NCI-H774 (cell line): ENCODE results near the gene KCNH4.

Source experiments
- DNase-seq: peaks from one replicate; lab custom pipeline; 2025; lab: John Stamatoyannopoulos, UW

Gene KCNH4

DNA sequence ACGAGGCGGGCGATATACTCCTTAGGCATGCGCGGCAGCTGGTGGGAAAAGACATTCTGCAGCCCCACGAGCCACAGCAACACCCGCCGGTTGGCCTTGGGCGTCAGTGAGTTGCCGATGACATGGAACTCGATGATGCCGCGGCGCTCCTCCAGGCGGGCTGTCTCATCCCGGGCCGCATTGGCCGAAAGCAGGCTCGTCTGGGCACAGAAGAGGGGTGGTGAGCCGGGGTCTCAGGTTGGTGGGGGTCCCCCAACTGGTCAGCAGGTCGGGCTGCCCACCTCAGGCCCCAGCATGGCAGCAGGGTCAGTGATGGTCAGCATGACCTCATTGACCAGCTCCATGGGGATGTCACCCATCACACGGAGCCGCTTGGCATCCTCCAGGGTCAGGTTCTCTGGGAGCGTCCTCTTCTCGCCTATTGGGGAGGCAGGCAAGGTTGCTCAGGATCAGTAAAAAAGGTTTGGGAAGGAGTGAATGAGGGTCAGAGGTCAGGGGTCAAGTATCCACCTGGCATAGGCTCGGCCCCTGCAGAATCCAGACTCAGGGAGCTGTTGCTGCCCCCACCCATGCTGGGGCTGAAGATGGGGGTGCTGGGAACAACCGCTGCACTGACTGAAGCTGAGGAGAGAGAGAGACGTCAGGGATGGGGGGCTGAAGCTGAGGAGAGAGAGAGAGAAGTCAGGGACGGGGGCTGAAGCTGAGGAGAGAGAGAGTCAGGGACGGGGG is 63.4 kb downstream of the KCNH4 start:
- DNase-seq: no peak

GRCh38 chr17:42116705-42117396 is 64.1 kb downstream of the KCNH4 start:
- peak; percentile 81 for DNase-seq

DNA sequence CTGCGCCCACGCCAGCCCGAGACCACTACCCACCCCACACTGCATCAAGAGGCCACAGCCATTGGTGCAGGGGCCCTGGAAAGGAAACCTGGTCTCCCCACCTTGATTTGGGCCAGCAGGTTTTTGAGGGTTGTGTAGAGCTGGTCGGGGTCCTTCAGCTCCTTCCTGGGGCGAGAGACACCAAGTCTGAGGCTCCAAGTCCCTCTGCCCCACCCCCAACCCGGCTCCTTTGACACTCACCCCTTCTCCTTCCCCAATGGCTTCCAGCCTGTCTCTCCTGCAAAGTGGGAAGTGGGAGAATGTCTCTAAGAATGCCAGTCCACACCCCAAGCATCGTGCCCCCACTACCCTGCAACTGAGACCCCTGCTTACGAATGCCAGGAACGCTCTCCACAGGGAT is 66.8 kb downstream of the KCNH4 start:
- no peak for DNase-seq

DNA sequence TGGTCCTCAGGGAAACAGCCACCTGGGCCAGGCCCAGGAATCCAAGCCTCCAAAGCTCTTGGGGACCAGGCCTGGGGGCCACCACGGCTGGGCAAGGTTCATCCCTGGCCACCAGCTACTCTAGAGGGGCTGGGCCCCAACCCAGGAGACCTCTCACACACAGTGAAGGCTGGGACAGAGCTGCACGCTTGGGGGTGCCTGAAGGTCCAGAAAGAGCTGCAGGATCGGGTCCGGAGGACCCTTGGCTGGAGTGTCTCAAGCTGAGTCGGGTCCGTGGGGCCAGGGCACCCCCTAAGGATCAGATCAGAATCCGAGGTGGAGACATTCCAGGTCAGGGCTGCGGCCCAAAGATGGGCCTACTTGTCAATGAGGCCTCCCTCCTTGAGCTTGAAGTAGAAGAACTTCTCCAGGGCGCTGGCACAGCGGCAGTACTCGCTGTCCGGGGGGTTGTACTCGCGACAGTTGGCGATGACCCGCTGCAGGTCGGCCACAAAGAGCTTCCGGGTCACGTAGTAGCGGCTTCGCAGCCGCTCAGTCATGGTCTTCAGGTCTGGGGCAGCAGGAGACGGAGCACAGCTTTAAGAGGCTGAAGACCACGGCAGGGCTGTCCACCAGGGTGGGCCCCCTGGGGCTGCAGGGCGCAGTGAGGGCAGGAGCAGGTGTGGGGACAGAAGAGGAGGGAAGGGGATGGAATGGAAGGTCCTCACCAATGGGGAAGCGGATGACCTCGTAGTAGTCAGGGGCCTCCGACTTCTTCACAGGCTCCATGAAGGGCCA is 67.5 kb downstream of the KCNH4 start:
- no peak for DNase-seq

GRCh38 chr17:42112552-42113176 is 68.3 kb downstream of the KCNH4 start, which contains the start of gene DHX58:
DHX58 (minus strand) TSS chr17:42112714; CDS start chr17:42111892, 822 bp downstream.
- peak; percentile 70 for DNase-seq

GRCh38 chr17:42111871-42112551 is 68.9 kb downstream of the KCNH4 start:
- DNase-seq: no peak

- DNase-seq: no peak
Measured at GRCh38 chr17:42111265-42111636, 69.7 kb downstream of the KCNH4 start.

DNA sequence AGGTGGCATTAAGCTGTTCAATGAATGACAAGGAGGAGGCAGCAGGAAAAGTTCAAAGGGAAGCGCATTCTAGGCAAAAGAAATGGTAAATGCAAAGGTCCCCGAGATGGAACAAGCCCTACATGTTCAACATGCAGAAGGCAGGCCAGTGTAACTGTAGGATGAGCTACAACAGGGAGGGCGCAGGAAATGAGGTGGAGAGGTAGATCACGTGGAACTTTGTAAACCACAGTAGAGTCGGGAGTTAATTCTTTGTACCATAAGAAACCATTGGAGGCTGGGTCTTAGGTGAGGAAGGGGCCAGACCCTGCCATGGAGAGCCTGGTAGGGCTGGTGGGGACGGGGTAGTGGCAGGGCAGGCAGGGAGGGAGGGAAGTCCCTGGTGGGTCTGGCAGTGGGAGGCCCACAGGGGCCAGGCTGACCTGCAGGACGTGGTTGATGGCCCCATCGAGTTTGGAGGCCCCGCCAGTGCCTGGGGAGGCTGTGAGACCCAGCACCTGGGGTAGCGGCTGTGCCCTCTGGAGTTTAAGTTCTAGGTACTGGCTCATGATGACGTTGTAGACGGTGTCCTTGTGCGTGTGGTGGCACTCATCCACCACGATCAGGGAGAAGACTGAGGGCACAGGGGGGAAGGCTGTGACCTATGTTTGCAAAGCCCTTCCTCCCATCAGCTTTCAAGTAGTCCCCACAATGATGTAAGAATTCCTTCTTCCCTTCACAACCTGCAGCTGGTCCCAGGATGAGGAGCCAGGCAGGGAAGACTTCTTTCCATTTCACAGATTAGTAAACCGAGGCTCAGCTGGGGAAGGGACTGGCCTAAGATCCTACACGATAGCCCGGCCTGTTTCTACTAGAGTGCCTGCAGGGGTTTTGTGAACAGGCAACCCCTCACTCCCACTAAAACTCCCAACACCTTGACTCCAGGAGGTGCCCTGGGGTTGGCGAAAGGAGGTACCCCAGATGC is 70.4 kb downstream of the KCNH4 start:
- no peak for DNase-seq

- DNase-seq: no peak
Measured at GRCh38 chr17:42109086-42109485, 71.9 kb downstream of the KCNH4 start.

GRCh38 chr17:42107597-42108576 is 73.1 kb downstream of the KCNH4 start:
- DNase-seq: peak; percentile 96

DNA sequence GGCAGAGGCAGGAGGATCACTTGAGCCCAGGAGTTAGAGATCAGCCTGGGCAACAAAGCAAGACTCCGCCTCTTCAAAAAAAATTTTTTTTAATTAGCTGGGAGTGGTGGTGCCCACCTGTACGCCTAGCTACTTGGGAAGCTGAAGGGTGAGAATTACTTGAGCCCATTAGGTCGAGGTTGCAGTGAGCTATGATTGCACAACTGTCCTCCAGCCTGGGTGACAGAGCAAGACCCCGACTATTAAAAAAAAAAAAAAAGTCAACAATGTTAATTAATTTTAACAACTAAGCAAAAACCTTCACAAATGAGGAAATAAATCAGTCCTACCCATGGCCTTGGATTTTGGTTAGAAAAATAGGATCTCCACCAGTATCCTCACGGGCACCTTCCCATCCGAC is 73.8 kb downstream of the KCNH4 start:
- DNase-seq: no peak
